ENCODE results near the gene FAM237B.
"Not testable (repeated sequence)": the region's sequence is repeated elsewhere in the genome, so short reads cannot be mapped to it uniquely, and the experiment has no call there.

The FAM237B gene

GRCh38 chr7:90320801-90321494 lies at the start of gene FAM237B:
TSS of gene FAM237B (minus strand) at chr7:90321304. CDS start at chr7:90319748, 1,556 bp downstream.
- Histone ChIP-seq H3K36me3 (ENCODE audit: control insufficient read depth, insufficient read depth, low read length) (no peaks in the 10 kb centered on the region), H3K27me3 (replicated peaks; ENCODE audit: control insufficient read depth, insufficient read depth, low read length) (no peaks in the 10 kb centered on the region), H3K4me3 (replicated peaks; ENCODE audit: low read depth, low read length) (no peak within 1 kb of the TSS)
- DNase-seq (ENCODE audit: extremely low read depth, insufficient read length): peak; percentile 17
- TF ChIP-seq, protein P1, sequence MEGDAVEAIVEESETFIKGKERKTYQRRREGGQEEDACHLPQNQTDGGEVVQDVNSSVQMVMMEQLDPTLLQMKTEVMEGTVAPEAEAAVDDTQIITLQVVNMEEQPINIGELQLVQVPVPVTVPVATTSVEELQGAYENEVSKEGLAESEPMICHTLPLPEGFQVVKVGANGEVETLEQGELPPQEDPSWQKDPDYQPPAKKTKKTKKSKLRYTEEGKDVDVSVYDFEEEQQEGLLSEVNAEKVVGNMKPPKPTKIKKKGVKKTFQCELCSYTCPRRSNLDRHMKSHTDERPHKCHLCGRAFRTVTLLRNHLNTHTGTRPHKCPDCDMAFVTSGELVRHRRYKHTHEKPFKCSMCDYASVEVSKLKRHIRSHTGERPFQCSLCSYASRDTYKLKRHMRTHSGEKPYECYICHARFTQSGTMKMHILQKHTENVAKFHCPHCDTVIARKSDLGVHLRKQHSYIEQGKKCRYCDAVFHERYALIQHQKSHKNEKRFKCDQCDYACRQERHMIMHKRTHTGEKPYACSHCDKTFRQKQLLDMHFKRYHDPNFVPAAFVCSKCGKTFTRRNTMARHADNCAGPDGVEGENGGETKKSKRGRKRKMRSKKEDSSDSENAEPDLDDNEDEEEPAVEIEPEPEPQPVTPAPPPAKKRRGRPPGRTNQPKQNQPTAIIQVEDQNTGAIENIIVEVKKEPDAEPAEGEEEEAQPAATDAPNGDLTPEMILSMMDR (IDR thresholded peaks at IDR 0.05; ENCODE audit: insufficient read depth, low read length, poor library complexity, severe bottlenecking): no peak

DNA sequence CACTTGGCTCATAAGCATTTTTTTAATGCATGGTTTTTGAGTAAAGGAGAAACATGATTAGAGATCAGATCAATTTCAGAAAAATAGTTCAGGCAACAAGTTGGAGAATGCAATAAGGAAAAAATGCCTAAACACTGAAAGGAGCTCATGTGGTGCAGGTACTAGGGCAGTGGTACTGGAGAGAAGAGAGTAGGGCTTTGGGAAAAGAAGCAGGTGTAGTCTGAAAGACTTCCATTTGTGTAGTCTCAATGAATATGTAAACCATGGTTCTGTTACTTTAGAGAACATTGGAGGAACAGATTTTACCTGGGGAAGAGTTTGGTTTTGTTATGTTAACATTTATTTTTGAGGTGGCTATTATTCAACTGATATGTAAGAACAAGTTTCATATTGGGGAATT lies 30.9 kb upstream of the FAM237B start:
- TF ChIP-seq, protein P1 (IDR thresholded peaks at IDR 0.05; ENCODE audit: insufficient read depth, low read length, poor library complexity, severe bottlenecking): no peak
- DNase-seq (ENCODE audit: extremely low read depth, insufficient read length): no peak
- Histone ChIP-seq H3K36me3 (ENCODE audit: control insufficient read depth, insufficient read depth, low read length) (peaks cover 7% of the 10 kb centered on the region), H3K27me3 (replicated peaks; ENCODE audit: control insufficient read depth, insufficient read depth, low read length) (no peaks in the 10 kb centered on the region), H3K4me3 (replicated peaks; ENCODE audit: low read depth, low read length) (no peak overlapping the region)

DNA sequence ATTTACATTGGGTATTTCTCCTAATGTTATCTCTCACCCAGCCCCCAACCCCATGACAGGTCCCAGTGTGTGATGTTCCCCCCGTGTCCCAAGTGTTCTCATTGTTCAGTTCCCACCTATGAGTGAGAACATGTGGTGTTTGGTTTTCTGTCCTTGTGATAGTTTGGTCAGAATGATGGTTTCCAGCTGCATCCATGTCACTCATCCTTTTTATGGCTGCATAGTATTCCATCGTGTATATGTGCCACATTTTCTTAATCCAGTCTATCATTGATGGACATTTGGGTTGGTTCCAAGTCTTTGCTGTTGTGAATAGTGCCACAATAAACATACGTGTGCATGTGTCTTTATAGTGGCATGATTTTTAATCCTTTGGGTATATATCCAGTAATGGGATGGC lies 28.9 kb upstream of the FAM237B start:
- H3K36me3 ChIP-seq (ENCODE audit: control insufficient read depth, insufficient read depth, low read length); DNase-seq (ENCODE audit: extremely low read depth, insufficient read length); H3K27me3 ChIP-seq (replicated peaks; ENCODE audit: control insufficient read depth, insufficient read depth, low read length); H3K4me3 ChIP-seq (replicated peaks; ENCODE audit: low read depth, low read length): not testable (repeated sequence)

DNA sequence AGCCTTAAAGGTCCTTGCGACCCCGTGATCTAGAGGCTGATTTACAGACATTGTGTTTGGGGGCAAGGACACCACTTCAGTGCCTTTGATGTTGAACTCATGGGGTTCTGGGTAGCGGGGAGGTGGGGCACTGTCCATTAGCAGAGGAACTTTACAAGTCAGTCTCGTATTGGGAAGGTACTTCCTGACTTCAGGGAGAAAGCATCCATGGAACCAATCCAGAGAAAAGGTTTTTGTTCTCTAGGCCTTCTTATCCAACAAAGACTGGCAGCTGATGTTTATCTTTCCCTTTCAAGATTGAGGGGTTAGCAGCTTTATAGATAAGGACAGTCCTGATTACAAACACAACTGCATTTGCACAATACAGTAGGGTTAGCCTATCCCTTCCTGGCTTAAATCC lies 28.2 kb upstream of the FAM237B start:
- TF ChIP-seq, protein P1 (IDR thresholded peaks at IDR 0.05; ENCODE audit: insufficient read depth, low read length, poor library complexity, severe bottlenecking): no peak
- H3K36me3 ChIP-seq (ENCODE audit: control insufficient read depth, insufficient read depth, low read length): peaks cover 2% of the 10 kb centered on the region; the same call in 1 of the 2 replicates

GRCh38 chr7:90347759-90348158 lies 26.7 kb upstream of the FAM237B start:
- Histone ChIP-seq H3K4me3 (replicated peaks; ENCODE audit: low read depth, low read length) (peak overlapping the region; percentile 80), H3K36me3 (ENCODE audit: control insufficient read depth, insufficient read depth, low read length) (no peaks in the 10 kb centered on the region; the same call in 1 of the 2 replicates), H3K27me3 (replicated peaks; ENCODE audit: control insufficient read depth, insufficient read depth, low read length) (no peaks in the 10 kb centered on the region)
- DNase-seq (ENCODE audit: extremely low read depth, insufficient read length): no peak
- TF ChIP-seq, protein P1 (IDR thresholded peaks at IDR 0.05; ENCODE audit: insufficient read depth, low read length, poor library complexity, severe bottlenecking): no peak

More for the DNA sequence above, 28.2 kb upstream of the FAM237B start:
- no peak for DNase-seq (ENCODE audit: extremely low read depth, insufficient read length)
- no peaks in the 10 kb centered on the region for H3K27me3 ChIP-seq (replicated peaks; ENCODE audit: control insufficient read depth, insufficient read depth, low read length)
- H3K4me3 ChIP-seq (replicated peaks; ENCODE audit: low read depth, low read length): no peak overlapping the region

- TF ChIP-seq, protein P1 (IDR thresholded peaks at IDR 0.05; ENCODE audit: insufficient read depth, low read length, poor library complexity, severe bottlenecking): peak; percentile 86
- Histone ChIP-seq H3K4me3 (replicated peaks; ENCODE audit: low read depth, low read length) (peak within 1 kb of the TSS; percentile 80), H3K36me3 (ENCODE audit: control insufficient read depth, insufficient read depth, low read length) (no peaks in the 10 kb centered on the region; the same call in 1 of the 2 replicates), H3K27me3 (replicated peaks; ENCODE audit: control insufficient read depth, insufficient read depth, low read length) (no peaks in the 10 kb centered on the region)
- DNase-seq (ENCODE audit: extremely low read depth, insufficient read length): peak; percentile 95
Observed at GRCh38 chr7:90346336-90347125, 25.4 kb upstream of the FAM237B start, which contains the start of gene GTPBP10. TSS of gene GTPBP10 (plus strand) at chr7:90346716. CDS start at chr7:90346742, 26 bp downstream.
